Embryonic facial prominence (tissue), 1 donor: Measurements from ENCODE around the gene HMGB3.
"Not testable (repeated sequence)": the region's sequence is repeated elsewhere in the genome, so short reads cannot be mapped to it uniquely, and the experiment has no call there.

Source experiments
- DNase-seq: peaks from one replicate; pipeline ENCODE4 v3.0.0-alpha.2; 2016; ENCODE audit errors: extremely low spot score

Gene HMGB3

GRCh38 chrX:150982788-150983520 lies at the start of gene HMGB3:
Gene HMGB3, plus strand, starts transcription at chrX:150983335. Its CDS starts 2,265 bp downstream, at chrX:150985600.
- peak; percentile 60 for DNase-seq

GRCh38 chrX:150933945-150934350 lies 49.2 kb upstream of the HMGB3 start:
- DNase-seq, result no peak

GRCh38 chrX:150934453-150934852 lies 48.7 kb upstream of the HMGB3 start:
- DNase-seq, result no peak

GRCh38 chrX:150935467-150935866 lies 47.7 kb upstream of the HMGB3 start:
- no peak for DNase-seq

GRCh38 chrX:150936556-150936955 lies 46.6 kb upstream of the HMGB3 start:
- no peak for DNase-seq

GRCh38 chrX:150940844-150941495 lies 42.2 kb upstream of the HMGB3 start:
- no peak for DNase-seq

GRCh38 chrX:150941580-150941979 lies 41.6 kb upstream of the HMGB3 start:
- DNase-seq, result no peak

GRCh38 chrX:150942942-150943594 lies 40.1 kb upstream of the HMGB3 start:
- no peak for DNase-seq

GRCh38 chrX:150944233-150944632 lies 38.9 kb upstream of the HMGB3 start:
- DNase-seq, result no peak

GRCh38 chrX:150954951-150955350 lies 28.2 kb upstream of the HMGB3 start:
- no peak for DNase-seq

- DNase-seq, result no peak
Observed at GRCh38 chrX:150955590-150955989, 27.5 kb upstream of the HMGB3 start.

- no peak for DNase-seq
Observed at GRCh38 chrX:150958177-150958576, 25.0 kb upstream of the HMGB3 start.

GRCh38 chrX:150959557-150959956 lies 23.6 kb upstream of the HMGB3 start:
- DNase-seq, result no peak

GRCh38 chrX:150961631-150962030 lies 21.5 kb upstream of the HMGB3 start:
- DNase-seq, result no peak

- not testable (repeated sequence) for DNase-seq
Observed at GRCh38 chrX:150964416-150964815, 18.7 kb upstream of the HMGB3 start.

- no peak for DNase-seq
Observed at GRCh38 chrX:150966235-150966634, 16.9 kb upstream of the HMGB3 start.

GRCh38 chrX:150966742-150967141 lies 16.4 kb upstream of the HMGB3 start:
- no peak for DNase-seq

GRCh38 chrX:150967786-150968185 lies 15.3 kb upstream of the HMGB3 start:
- no peak for DNase-seq

GRCh38 chrX:150968862-150969720 lies 14.0 kb upstream of the HMGB3 start:
- no peak for DNase-seq

GRCh38 chrX:150972450-150972849 lies 10.7 kb upstream of the HMGB3 start:
- no peak for DNase-seq

- DNase-seq, result no peak
Observed at GRCh38 chrX:150975655-150976390, 7.3 kb upstream of the HMGB3 start.
